Spleen (tissue), 7 donors: ENCODE data around the gene MSRB2.

ENCODE experiments used
- POLR2A ChIP-seq, 3 donors: fragments of 450-650 bp; IDR thresholded peaks; one replicate each; pipeline ENCODE4 v1.5.1; 2017; ENCODE audit warnings: antibody characterized with exemption in 3 of 3, mild to moderate bottlenecking in 1 of 3
- POLR2AphosphoS5 ChIP-seq, 3 donors: sonication (generic); formaldehyde crosslinking; IDR thresholded peaks; one replicate each; pipeline ENCODE4 v1.5.1; 2017; ENCODE audit warnings: antibody characterized with exemption in 3 of 3
- TF ChIP-seq, protein P1 (sequence below), 11 experiments: fragments of 200-600 bp in 7 of 11; fragments of 450-650 bp in 4 of 11; sonication (generic) in 4 of 11; IDR thresholded peaks in 8 of 11; conservative IDR thresholded peaks in 3 of 11; 1 replicate in 7 of 11; 2 replicates in 4 of 11; pipeline versions ENCODE4 v1.4.0 to v1.8.0; 2016 to 2021; ENCODE audit warnings: antibody characterized with exemption in 11 of 11, inconsistent platforms in 4 of 11, mild to moderate bottlenecking in 1 of 11
- donor health status: DM: no; HTN: no; CAD: no; lungs with moderate emphysema.
- donor health status: DM: no; HTN: no; CAD: no.
- donor health status: DM: no; HTN: no; CAD: no.

DNA sequence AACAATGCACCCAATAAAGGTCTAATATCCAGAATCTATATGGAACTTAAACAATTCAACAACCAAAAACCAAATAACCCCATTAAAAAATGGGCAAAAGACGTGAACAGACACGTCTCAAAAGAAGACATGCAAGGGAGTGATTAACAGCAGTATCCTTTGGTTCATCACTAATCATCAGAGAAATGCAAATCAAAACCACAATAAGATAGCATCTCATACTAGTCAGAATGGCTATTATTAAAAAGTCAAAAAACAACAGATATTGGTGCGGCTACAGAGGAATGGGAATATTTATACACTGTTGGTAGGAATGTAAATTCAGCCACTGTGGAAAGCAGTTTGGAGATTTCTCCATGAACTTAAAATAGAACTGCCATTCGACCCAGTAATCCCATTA is 46.6 kb downstream of the MSRB2 start:
- TF ChIP-seq, protein P1, sequence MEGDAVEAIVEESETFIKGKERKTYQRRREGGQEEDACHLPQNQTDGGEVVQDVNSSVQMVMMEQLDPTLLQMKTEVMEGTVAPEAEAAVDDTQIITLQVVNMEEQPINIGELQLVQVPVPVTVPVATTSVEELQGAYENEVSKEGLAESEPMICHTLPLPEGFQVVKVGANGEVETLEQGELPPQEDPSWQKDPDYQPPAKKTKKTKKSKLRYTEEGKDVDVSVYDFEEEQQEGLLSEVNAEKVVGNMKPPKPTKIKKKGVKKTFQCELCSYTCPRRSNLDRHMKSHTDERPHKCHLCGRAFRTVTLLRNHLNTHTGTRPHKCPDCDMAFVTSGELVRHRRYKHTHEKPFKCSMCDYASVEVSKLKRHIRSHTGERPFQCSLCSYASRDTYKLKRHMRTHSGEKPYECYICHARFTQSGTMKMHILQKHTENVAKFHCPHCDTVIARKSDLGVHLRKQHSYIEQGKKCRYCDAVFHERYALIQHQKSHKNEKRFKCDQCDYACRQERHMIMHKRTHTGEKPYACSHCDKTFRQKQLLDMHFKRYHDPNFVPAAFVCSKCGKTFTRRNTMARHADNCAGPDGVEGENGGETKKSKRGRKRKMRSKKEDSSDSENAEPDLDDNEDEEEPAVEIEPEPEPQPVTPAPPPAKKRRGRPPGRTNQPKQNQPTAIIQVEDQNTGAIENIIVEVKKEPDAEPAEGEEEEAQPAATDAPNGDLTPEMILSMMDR (IDR thresholded peaks at IDR 0.05 in 8 of 11, conservative IDR thresholded peaks at IDR 0.05 in 3 of 11) = no peak
- TF ChIP-seq POLR2A (IDR thresholded peaks at IDR 0.05) = no peak
- no peak for TF ChIP-seq POLR2AphosphoS5 (IDR thresholded peaks at IDR 0.05)
